Right kidney (tissue), 1 donor: Measurements from ENCODE around the gene ANKRD13B.
A peak's percentile ranks its signal among the peaks of the same experiment; 100 is the strongest.

Experiments
- DNase-seq: peaks from one replicate; pipeline ENCODE4 v3.0.0-alpha.2; 2016

ANKRD13B gene

DNA sequence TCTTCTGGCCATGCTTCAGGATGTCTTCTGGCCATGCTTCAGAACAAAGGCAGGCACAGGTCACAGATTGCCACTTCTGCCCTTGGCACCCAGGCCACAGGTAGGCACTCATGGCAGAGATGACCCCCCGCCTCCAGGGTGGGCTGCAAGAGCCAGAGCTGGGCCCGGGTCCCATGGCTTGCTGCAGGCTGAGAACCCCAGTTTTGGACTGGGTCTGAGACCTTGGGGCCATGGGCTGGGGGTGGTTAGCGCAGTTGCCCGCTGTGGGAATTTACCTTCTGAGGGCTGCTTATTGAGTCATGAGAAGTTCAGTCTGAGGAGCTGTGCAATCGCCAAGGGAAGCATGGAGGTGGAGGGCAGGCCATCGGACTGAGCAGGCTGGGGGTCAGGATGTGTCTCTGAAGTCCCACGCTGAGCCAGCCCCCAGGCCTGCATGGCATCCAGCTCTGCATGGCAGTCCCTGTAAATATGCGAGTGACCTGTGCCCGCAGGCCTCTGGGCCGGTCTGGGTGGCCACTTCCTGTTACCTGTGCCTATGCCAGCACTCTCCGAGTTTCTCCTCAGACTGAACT, 1.7 kb downstream of the ANKRD13B start:
- DNase-seq = no peak

GRCh38 chr17:29595107-29595942, 2.4 kb downstream of the ANKRD13B start:
- no peak for DNase-seq

- DNase-seq = no peak
Observed at GRCh38 chr17:29595943-29596774, 3.2 kb downstream of the ANKRD13B start.

DNA sequence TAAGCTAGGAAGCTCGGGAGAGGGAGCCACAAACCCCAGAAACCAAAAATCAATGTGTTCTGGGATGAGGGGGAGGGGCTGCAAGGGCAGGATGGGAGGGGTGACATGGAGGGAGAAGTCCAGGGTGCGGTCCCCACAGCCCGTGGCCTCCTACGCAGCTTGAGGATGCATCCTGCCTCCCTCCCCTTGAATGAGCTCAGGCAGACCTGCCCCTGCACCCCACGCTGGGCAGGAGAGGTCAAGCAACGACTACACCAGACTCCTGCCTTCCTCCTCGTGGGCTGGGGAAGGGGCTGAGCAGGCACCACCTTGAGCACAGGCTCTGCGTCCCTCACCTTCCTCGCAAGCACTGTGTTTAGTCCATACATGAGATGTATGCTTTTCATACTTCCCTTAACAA, 3.9 kb downstream of the ANKRD13B start:
- no peak for DNase-seq

DNA sequence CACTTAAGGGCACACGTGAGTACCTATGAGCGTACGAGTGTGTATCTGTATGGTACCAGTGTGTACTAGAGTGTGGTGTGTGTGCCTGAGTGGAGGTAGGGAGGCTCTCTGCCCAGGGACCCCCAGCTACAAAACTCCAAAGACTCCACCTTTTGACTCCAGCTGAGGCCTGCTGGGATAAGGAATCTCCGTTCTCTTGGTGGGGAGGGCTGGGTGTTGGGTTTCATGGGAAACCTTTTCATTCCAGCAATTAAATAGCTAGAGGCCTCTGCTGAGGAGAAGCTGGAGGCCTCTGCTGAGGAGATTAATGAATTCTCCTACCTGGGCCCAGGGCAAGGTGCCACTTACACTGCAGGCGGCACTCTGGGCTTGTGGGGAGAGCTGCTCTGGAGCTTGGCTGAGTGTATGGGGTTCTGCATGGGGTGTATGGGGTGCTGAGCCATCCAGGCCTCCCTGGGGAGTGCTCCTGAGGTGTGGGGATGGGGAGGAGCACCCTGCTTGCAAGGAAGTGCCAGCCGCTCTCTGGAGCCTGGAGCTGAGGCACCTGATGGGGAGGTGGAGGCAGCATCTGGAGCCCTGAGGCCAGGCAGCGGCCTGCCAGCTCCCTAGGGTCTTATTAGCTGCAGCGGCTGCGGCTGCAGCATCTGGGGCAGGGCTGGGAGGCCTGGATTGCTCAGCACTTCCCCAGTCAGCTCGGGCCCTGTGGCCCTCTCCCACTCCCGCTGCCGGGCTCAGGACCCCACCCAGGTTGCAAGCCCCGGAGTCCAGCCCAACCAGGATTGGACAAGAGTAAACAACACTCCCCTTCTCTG, 4.6 kb downstream of the ANKRD13B start:
- no peak for DNase-seq

GRCh38 chr17:29603109-29603674, 10.3 kb downstream of the ANKRD13B start:
- DNase-seq = no peak

DNA sequence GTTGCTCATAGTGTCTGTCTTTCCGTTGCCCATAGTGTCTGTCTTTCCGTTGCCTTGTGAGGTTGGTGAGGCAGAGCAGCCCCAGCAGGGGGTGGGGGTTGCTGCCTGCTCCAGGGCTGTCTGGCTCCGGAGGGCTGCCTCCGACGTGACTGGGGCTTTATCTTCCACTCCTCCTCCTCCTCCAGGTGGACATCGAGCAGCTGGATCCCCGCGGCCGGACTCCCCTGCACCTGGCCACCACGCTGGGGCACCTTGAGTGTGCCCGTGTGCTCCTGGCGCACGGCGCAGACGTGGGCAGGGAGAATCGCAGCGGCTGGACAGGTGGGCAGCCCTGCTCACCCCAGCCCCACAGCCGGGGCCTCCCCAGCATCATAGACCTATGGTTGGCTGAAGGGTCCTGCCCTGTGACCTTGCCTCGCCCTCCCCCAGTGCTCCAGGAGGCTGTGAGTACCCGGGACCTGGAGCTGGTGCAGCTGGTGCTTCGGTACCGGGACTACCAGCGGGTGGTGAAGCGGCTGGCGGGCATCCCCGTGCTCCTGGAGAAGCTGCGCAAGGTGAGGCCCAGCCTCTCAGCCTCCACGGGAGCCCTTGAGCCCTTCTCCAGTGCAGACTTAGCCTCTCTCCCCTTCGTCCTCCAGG, 14.7 kb downstream of the ANKRD13B start:
- no peak for DNase-seq

DNA sequence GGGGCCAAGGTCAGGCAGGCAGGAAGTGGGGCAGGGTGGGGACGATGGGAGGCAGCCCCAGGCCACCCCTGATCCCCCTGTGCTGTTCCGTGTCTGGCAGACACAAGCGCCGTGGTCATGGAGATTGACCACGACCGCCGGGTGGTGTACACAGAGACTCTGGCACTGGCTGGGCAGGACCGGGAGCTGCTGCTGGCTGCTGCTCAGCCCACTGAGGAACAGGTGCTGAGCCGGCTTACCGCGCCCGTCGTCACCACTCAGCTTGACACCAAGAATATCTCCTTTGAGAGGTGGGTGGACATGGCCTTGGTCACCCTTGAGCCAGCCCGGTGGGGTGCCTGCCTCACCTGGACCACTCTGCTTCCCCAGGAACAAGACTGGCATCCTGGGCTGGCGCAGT, 16.1 kb downstream of the ANKRD13B start:
- DNase-seq = no peak

DNA sequence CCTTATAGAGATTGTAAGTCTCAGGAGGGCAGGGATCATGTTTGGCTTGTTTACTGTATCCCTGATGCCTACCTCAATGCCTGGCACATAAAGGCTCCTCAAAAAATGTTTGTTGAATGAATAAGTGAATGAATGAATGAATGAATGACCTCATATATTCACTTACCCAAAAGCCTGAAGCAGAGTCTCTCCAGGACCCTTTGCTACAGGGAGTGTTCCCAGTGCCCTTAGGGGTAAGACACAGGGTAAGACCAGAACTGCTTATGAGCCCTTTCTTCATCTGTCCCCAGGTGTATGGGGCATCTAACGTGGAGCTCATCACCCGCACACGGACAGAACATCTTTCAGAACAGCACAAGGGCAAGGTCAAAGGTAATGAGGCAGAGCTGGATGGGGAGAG, 17.5 kb downstream of the ANKRD13B start:
- no peak for DNase-seq

DNA sequence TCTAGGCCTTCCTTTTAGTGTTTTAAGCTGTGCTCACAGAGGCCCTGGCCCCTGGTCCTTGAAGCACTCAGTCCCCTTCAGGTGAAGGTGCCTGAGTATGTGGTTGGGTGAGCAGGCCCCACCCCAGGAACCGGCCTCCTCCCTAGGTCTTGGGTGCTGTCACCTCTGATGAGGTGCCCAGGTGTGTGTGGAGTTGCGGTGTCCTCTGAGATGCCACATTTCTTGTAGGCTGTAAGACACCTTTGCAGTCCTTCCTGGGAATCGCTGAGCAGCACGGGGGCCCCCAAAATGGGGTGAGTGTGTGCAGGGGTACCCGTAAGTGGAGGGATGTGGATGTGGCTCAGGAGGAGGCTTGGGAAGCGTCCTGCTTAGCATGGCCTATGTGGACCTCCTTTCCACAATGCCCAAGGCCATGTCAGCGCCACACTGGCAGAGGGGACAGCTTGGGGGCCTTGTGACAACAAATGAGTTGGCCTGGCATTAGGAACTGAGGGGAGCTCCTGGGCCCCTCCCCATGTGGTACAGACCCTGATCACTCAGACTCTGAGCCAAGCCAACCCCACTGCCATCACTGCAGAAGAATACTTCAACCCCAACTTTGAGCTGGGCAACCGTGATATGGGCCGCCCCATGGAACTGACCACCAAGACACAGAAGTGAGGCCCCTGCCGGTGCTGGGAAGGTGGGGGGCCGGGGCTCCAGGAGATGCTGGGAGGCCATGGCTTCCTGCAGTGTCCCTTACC, 18.6 kb downstream of the ANKRD13B start:
- no peak for DNase-seq

DNA sequence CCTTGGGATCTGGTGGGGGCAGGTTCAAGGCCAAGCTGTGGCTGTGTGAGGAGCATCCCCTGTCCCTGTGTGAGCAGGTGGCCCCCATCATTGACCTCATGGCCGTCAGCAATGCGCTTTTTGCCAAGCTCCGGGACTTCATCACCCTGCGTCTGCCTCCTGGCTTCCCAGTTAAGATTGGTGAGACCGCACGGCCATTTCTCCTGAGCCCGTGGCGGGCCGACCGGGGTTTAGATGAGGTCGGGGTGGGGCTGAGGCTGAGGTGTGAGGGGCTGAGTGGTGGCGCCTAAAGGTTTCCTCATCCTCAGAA, 19.1 kb downstream of the ANKRD13B start:
- no peak for DNase-seq

DNA sequence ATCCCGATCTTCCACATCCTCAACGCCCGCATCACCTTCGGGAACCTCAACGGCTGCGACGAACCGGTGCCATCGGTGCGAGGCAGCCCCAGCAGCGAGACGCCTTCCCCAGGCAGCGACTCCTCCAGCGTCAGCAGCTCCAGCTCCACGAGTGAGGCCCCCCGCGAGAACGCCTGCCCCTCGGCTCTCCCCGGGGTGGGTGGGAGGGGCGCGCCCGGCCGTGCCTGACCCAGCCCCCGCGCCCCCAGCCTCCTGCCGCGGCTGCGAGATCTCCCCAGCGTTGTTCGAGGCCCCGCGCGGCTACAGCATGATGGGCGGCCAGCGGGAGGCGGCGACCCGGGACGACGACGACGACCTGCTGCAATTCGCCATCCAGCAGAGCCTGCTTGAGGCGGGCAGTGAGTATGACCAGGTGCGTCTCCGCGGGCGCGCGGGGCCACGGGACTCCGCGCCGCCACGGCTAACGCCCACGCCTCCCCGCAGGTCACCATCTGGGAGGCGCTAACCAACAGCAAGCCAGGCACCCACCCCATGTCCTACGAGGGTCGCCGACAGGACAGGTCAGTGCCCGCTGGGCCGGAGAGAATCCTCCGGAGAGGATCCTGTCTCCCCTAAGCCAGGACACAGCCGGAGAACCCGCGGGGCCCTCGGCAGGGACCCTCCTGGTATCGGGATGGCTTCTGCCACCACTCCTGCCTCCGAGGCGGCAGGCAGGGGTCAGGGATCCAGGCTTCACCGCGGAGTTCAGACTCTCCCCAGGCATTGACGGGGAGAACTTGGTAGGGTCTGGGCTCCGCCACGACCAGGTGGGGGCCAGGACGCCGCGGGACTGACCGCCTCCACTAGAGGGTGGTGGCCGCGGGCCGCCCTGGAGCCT, 19.7 kb downstream of the ANKRD13B start:
- peak; percentile 62 for DNase-seq

GRCh38 chr17:29613352-29613837, 20.5 kb downstream of the ANKRD13B start:
- peak; percentile 86 for DNase-seq

DNA sequence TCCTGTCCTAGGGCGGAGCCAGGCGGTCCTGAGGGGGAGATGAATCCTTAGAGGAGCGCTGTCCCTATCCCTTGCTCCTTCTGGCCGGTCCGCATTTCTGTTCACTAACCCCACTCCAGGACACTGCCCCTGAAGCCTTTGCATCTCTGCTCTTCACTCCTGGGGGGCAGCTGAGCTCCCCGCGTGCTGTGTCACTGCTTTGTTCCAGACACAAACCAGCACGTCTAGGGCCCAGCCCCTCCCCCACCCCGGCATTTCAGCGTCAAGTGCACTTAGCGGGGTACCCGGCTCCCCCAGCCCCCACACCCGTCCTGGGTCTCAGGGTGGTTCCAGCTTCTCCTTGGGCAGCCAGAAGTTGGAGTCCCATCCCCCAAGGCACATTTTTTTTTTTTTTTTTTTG, 20.9 kb downstream of the ANKRD13B start:
- no peak for DNase-seq

DNA sequence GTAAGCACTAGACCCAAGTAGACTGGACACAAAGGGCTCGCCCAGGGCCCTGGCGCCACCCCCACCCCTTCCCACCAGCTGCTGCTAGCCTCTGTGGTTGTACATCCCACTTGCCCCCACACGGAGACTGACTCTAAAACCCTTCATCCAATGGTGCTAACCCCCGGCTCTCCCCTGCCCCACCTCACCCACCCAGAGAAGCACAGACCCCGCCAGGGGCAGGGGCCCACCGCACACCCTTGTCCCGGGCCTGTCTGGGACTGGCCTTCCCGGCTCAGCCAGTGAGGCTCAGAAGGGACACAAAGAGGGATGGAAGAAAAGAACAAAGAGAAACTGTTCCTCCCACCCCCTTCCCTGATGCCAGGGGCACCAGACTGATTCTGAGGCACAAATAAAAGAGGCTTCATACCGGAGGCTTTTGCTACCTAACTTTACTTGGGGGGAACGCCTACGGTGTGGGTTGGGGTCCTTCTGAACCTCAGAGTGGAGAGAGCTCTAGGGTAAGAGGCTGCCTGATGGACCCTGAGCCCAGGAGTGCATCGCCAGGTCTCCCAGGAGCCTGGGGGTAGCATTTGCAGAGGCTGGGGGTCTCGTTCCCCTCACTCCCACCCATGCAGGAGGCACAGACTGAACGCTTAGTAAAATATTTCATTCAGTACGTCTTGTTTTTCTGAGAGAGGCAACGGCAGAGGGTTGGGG, 21.6 kb downstream of the ANKRD13B start:
- no peak for DNase-seq

DNA sequence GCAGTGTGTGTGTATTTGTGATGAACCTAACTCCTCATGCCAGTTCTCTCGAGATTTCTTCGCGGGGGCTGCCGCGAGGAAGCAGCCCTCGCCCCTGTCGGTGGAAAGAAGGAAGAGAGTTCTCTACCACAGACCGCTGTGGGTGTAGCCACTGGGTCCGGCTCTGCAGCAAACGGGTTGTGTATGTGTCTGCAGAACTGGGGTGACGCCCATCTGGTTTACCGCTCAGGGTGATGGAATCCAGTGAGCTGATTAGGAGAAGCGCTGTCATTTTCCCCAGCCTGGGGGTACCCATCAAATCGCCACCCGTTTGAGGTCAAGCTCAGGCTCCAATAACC, 22.1 kb downstream of the ANKRD13B start:
- DNase-seq = no peak

DNA sequence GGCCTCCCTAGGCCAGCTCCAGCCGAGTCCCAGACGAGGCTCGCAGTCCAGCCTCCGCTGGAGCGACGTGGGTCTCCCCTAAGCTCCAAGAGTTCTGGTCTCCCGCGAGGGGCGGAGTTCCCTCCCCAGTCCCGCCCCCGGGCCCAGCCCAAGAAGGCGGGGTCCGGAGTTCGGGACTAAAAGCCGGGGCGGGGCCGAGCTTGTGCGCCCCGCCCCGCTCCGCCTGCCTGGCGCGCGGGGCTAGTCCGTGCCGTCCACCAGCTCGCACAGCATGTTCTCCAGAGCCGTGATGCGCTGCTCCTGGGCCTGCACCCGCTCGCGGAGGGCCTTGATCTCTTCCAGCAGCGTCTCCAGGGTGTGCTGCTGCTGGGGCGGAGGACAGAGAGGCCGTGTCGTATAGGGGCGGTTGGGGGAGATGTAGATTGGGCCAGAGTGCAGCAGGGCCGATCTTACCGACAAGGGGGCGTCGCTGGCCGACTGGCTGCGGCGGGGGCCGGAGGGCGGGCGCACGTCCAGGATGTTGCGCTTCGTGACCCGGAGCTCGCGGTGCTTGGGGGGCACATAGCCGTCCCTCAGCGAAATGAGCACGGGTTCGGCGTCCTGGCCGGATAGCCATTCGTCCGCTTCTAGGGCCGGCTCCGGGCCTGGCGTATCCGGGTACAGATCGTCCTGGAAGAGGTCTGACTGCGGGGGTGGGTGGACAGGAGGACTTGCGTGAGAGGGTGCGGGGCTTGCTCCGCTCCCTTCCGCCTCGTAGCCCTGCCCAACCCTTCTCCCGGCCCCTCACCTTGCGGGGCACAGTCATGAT, 22.8 kb downstream of the ANKRD13B start:
- peak; percentile 84 for DNase-seq

DNA sequence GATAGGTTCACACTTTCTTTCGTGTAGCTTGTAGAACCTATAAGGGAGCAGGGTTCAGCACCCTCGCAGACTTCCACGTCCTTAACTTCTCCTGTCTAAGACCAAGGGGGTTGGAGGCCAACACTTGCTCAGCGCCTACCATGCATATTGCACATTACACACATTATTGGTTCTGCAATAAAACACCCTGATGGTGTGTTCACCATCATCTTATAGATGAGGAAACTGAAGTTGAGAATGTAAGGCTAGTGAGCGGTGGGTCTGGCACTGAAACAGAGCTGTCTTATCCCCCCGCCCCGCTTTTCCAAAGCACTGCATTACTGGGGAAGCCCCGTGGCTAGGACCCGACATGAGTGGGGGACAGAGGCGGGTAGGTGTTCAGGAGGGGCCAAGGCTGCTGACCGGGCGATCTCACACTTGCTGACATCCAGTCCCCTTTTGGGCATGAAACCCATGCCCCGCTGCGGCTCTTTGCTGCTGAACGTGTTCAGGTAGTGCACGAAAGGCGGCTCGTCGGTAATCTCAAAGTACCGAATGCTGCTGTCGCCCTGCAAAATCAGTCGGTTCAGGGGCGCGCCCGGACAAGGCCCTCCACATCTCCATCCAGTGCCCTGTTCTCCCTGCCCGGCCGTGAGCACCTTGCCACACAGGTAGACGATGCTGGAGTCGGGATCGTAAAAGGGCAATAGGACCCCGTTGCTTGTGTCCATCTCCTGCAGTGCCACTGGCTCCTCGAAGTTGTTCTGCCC, 23.5 kb downstream of the ANKRD13B start:
- no peak for DNase-seq
